CD4-positive, alpha-beta T cell treated with Interleukin-15 for 4 hours (primary cell): ENCODE results near the gene CCDC74A.
"Not testable (repeated sequence)": the region's sequence is repeated elsewhere in the genome, so short reads cannot be mapped to it uniquely, and the experiment has no call there.

Experiments
- DNase-seq: peaks from one replicate; pipeline ENCODE4 v3.0.0-alpha.2; 2020; ENCODE audit warnings: low spot score

CCDC74A gene

GRCh38 chr2:131527131-131528001 lies at the start of gene CCDC74A:
CCDC74A (plus strand) TSS chr2:131527888; CDS start chr2:131527971, 83 bp downstream.
- DNase-seq = peak; percentile 80

- not testable (repeated sequence) for DNase-seq
Measured at GRCh38 chr2:131478074-131478849, 49.4 kb upstream of the CCDC74A start.

GRCh38 chr2:131478850-131479461 lies 48.7 kb upstream of the CCDC74A start:
- not testable (repeated sequence) for DNase-seq

- not testable (repeated sequence) for DNase-seq
Measured at GRCh38 chr2:131480351-131480750, 47.3 kb upstream of the CCDC74A start.

- DNase-seq = not testable (repeated sequence)
Measured at GRCh38 chr2:131482506-131483155, 45.1 kb upstream of the CCDC74A start.

GRCh38 chr2:131483981-131484820 lies 43.5 kb upstream of the CCDC74A start:
- DNase-seq = not testable (repeated sequence)

- not testable (repeated sequence) for DNase-seq
Measured at GRCh38 chr2:131484906-131485460, 42.7 kb upstream of the CCDC74A start.

GRCh38 chr2:131486201-131486902 lies 41.3 kb upstream of the CCDC74A start:
- DNase-seq = not testable (repeated sequence)

GRCh38 chr2:131488306-131489205 lies 39.1 kb upstream of the CCDC74A start:
- DNase-seq = no peak

- peak; percentile 21 for DNase-seq
Measured at GRCh38 chr2:131490616-131491468, 36.8 kb upstream of the CCDC74A start.

GRCh38 chr2:131491469-131491836 lies 36.2 kb upstream of the CCDC74A start:
- not testable (repeated sequence) for DNase-seq

GRCh38 chr2:131492015-131492417 lies 35.7 kb upstream of the CCDC74A start, which contains the start of gene MZT2A:
MZT2A (minus strand) TSS chr2:131492397; CDS start chr2:131492376, 21 bp downstream.
- DNase-seq = not testable (repeated sequence)

GRCh38 chr2:131492418-131493198 lies 35.1 kb upstream of the CCDC74A start:
- DNase-seq = peak; percentile 91

- no peak for DNase-seq
Measured at GRCh38 chr2:131493199-131493968, 34.3 kb upstream of the CCDC74A start.

GRCh38 chr2:131495506-131495905 lies 32.2 kb upstream of the CCDC74A start:
- DNase-seq = not testable (repeated sequence)

- not testable (repeated sequence) for DNase-seq
Measured at GRCh38 chr2:131498321-131498973, 29.2 kb upstream of the CCDC74A start.
